HEK293T (cell line): Measurements from ENCODE around the gene CLN6.

Experiments used
- CTCF ChIA-PET: fragments of 350-600 bp; formaldehyde crosslinking; extraction: SDS; loops from one replicate; lab custom pipeline; 2021; ENCODE audit warnings: antibody characterized with exemption, inconsistent platforms; lab: Yijun Ruan, JAX
- POLR2A ChIA-PET: fragments of 350-600 bp; formaldehyde crosslinking; extraction: SDS; loops from one replicate; lab custom pipeline; 2020; ENCODE audit warnings: antibody characterized with exemption, inconsistent platforms; lab: Yijun Ruan, JAX
- DNase-seq: peaks from one replicate; pipeline ENCODE4 v3.0.0; 2012; ENCODE audit warnings: mixed read lengths; ENCODE audit errors: extremely low spot score
- ARNT ChIP-seq: fragments of 450-650 bp; IDR thresholded peaks from 2 replicates; pipeline ENCODE4 v1.6.1; 2017; ENCODE audit warnings: mild to moderate bottlenecking
- BHLHE40 ChIP-seq: fragments of 450-650 bp; IDR thresholded peaks from 2 replicates; pipeline ENCODE4 v1.6.1; 2016; ENCODE audit warnings: mild to moderate bottlenecking, moderate library complexity, borderline replicate concordance
- CTBP1 ChIP-seq: fragments of 450-650 bp; IDR thresholded peaks from 2 replicates; pipeline ENCODE4 v1.6.1; 2016; ENCODE audit warnings: borderline replicate concordance
- ELF4 ChIP-seq: fragments of 450-650 bp; IDR thresholded peaks from 2 replicates; pipeline ENCODE4 v1.6.1; 2017; ENCODE audit warnings: antibody characterized with exemption
- FOXA1 ChIP-seq: fragments of 450-650 bp; IDR thresholded peaks from 2 replicates; pipeline ENCODE4 v1.6.1; 2016; ENCODE audit warnings: mild to moderate bottlenecking
- FOXK2 ChIP-seq: fragments of 450-650 bp; IDR thresholded peaks from 2 replicates; pipeline ENCODE4 v1.6.1; 2016; ENCODE audit warnings: mild to moderate bottlenecking
- FOXM1 ChIP-seq: fragments of 450-650 bp; IDR thresholded peaks from 2 replicates; pipeline ENCODE4 v1.6.1; 2017; ENCODE audit warnings: mild to moderate bottlenecking, borderline replicate concordance
- HDGF ChIP-seq: fragments of 450-650 bp; IDR thresholded peaks from 2 replicates; pipeline ENCODE4 v1.6.1; 2017; ENCODE audit warnings: antibody characterized with exemption, borderline replicate concordance
- L3MBTL2 ChIP-seq: fragments of 450-650 bp; conservative IDR thresholded peaks from 2 replicates; pipeline ENCODE4 v1.6.1; 2016; ENCODE audit warnings: mild to moderate bottlenecking
- LEF1 ChIP-seq: fragments of 450-650 bp; IDR thresholded peaks from 2 replicates; pipeline ENCODE4 v1.6.1; 2017; ENCODE audit warnings: mild to moderate bottlenecking, borderline replicate concordance
- NFRKB ChIP-seq: fragments of 450-650 bp; IDR thresholded peaks from 2 replicates; pipeline ENCODE4 v1.6.1; 2016; ENCODE audit warnings: mild to moderate bottlenecking, moderate library complexity
- SP1 ChIP-seq: fragments of 450-650 bp; IDR thresholded peaks from 2 replicates; pipeline ENCODE4 v1.6.1; 2017
- SUZ12 ChIP-seq: fragments of 450-650 bp; IDR thresholded peaks from 2 replicates; pipeline ENCODE4 v1.6.1; 2016; ENCODE audit warnings: mild to moderate bottlenecking
- TARDBP ChIP-seq: fragments of 450-650 bp; IDR thresholded peaks from 2 replicates; pipeline ENCODE4 v1.6.1; 2016
- ZNF384 ChIP-seq: fragments of 450-650 bp; IDR thresholded peaks from 2 replicates; pipeline ENCODE4 v1.6.1; 2016
- TF ChIP-seq, protein P1 (sequence below): fragments of 450-650 bp; IDR thresholded peaks from 2 replicates; pipeline ENCODE4 v1.6.1; 2016

The CLN6 gene

DNA sequence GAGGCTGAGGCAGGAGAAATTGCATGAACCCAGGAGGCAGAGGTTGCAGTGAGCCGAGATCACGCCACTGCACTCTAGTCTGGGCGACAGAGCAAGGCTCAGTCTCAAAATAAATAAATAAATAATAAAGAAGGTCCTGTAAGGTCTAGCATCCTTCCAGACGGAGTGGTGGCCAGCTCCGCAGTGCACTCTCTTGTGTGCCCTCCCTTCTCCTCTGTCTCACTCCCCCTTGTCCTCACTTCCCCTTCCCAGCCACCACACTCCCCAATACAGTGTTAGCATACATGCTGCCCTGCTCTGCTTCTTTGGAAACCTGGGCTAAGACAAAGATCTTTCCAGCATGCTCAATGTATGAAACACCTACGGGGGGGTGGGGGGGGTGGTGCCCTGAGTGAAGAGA lies 3.4 kb upstream of the CLN6 start:
- TF ChIP-seq NFRKB (no peak), TARDBP (no peak), ELF4 (no peak), L3MBTL2 (no peak), CTBP1 (no peak)
- CTCF ChIA-PET: no interaction called here
- POLR2A ChIA-PET: no interaction called here
- no peak for DNase-seq

DNA sequence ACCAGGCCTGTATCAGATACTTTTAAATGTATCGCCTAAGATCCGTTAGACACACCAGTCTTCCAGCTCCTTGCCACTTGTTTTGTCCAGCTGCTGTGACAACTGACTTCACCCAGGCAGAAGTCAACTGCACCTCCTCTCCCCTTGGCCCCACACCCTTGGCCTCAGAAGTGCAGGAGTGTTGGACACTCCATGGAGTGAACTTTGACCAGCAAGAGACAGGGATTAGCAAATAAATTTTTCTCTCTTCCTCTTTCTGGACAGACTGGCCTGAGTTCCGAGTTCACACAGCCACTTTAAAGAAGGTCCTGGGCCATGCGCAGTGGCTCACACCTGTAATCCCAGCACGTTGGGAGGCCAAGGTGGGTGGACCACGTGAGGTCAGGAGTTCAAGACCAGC lies 2.9 kb upstream of the CLN6 start:
- CTCF ChIA-PET: no interaction called here
- POLR2A ChIA-PET: no interaction called here
- TF ChIP-seq SP1: no peak
- TF ChIP-seq, protein P1, sequence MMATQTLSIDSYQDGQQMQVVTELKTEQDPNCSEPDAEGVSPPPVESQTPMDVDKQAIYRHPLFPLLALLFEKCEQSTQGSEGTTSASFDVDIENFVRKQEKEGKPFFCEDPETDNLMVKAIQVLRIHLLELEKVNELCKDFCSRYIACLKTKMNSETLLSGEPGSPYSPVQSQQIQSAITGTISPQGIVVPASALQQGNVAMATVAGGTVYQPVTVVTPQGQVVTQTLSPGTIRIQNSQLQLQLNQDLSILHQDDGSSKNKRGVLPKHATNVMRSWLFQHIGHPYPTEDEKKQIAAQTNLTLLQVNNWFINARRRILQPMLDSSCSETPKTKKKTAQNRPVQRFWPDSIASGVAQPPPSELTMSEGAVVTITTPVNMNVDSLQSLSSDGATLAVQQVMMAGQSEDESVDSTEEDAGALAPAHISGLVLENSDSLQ: no peak
- TF ChIP-seq LEF1: no peak
- no peak for TF ChIP-seq FOXA1
- no peak for TF ChIP-seq HDGF
- no peak for TF ChIP-seq L3MBTL2
- TF ChIP-seq SUZ12: no peak
- no peak for TF ChIP-seq ZNF384
- no peak for TF ChIP-seq FOXK2
- TF ChIP-seq FOXM1: no peak
- no peak for TF ChIP-seq BHLHE40
- TF ChIP-seq ELF4: no peak
- TF ChIP-seq TARDBP: no peak
- TF ChIP-seq ARNT: no peak
- TF ChIP-seq CTBP1: no peak
- no peak for TF ChIP-seq NFRKB
- no peak for DNase-seq

DNA sequence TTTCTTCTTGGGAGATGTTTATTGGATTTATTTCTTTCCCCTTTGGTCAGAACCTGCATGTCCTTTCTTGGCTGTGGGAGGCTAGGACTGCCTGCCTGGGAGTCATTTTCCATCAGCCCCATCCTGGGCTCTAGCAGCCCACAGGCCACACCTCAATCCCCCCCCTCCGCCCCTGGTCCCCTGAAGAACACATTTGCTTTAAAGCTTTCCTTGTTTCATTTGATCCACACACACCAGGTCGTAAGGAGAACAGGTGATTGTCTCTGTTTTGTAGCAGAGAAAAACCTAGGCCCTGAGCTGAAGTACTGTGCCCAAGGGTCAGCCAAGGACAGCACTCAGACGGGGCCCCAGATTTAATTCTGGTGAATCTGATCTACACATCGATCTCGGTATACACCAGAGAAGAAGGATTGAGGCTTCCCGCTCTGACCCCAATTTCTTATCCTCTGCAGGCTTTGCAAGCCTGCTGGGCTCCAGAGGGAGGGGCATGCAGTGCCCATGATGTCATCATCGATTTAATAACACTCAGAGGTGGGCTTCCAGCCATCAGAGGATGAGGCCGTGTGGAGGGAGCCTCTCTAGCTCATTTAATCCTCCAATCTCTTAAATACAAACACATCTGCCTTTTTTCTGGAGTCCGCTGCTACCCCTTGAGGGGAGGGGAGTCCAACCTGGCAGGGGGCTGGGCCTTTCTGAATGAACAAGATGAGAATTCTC lies 1.7 kb upstream of the CLN6 start:
- DNase-seq: peak; percentile 6
- CTCF ChIA-PET: interaction anchor here (1.1 kb wide), 1 partner anchor 75 kb away, joined by 5 read pairs; no protein-coding TSS in a partner anchor
- TF ChIP-seq SUZ12: no peak
- TF ChIP-seq L3MBTL2: no peak
- no peak for TF ChIP-seq ARNT
- TF ChIP-seq SP1: no peak
- TF ChIP-seq FOXA1: no peak
- no peak for TF ChIP-seq FOXM1
- TF ChIP-seq FOXK2: no peak
- no peak for TF ChIP-seq LEF1
- TF ChIP-seq CTBP1: no peak
- no peak for TF ChIP-seq ZNF384
- TF ChIP-seq ELF4: no peak
- TF ChIP-seq, protein P1: no peak
- no peak for TF ChIP-seq TARDBP
- no peak for TF ChIP-seq BHLHE40
- TF ChIP-seq NFRKB: no peak
- no peak for TF ChIP-seq HDGF
- POLR2A ChIA-PET: interaction anchor here (0.7 to 1.1 kb wide), 2 partner anchors 40 to 177 kb away, joined by 3 to 6 read pairs; partner anchors contain the start of gene PIAS1

DNA sequence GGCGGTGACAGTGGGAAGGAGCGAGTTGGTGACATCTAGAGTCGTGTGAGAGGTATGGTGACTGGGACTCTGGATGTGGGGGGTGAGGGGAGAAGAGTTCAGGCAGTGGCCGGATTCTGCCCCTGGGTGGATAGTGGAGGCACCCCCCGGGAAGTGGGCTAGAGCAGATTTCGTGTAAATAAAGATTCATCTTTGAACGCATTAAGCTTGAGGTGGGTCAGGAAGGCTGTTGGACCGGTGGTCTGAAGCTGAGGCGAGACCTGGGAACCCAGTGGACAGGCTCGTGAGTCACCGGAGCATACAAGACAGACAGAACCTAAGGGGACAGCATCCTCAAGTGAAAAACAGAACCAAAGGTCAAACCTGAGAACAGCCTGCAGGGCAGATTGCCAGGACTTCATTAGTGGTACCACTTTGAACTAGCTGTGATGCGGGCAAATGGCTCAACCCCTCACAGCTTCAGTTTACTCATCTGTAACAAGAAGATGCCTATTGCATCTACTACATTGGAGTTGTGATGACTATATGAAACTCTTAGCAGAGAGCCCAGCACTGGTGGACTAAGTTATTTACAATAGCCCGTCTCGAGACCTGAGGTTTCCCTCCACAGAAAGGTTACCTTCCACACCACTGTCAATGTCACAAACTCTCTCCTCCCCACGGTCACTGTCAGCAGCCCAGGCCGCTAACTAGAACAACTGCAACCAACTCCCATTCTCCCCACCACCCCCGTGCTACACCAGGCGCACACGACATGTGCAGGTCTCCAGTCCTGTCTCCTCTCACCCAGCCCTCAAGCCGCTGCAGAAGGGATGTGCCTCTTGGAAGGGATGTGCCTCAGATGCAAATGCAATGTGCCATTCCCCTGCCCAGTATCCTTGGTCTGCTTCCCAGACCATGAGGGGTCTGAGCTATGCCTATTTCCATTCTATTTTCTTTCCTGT lies 901 bp upstream of the CLN6 start:
- ChIA-PET CTCF (interaction anchor here (1.1 kb wide), 1 partner anchor 76 kb away, joined by 5 read pairs; no protein-coding TSS in a partner anchor), POLR2A (interaction anchor here (1.0 to 3.2 kb wide), 4 partner anchors 10 to 47 kb away, joined by 3 to 14 read pairs (median 4); partner anchors contain the start of gene FEM1B)
- peak; percentile 4 for DNase-seq
- TF ChIP-seq FOXM1 (no peak), NFRKB (no peak), FOXA1 (no peak), CTBP1 (no peak), ZNF384 (no peak), FOXK2 (no peak), SP1 (no peak), ELF4 (no peak), LEF1 (no peak), SUZ12 (no peak), BHLHE40 (no peak), TARDBP (no peak), HDGF (no peak), L3MBTL2 (no peak)
- TF ChIP-seq, protein P1: no peak

DNA sequence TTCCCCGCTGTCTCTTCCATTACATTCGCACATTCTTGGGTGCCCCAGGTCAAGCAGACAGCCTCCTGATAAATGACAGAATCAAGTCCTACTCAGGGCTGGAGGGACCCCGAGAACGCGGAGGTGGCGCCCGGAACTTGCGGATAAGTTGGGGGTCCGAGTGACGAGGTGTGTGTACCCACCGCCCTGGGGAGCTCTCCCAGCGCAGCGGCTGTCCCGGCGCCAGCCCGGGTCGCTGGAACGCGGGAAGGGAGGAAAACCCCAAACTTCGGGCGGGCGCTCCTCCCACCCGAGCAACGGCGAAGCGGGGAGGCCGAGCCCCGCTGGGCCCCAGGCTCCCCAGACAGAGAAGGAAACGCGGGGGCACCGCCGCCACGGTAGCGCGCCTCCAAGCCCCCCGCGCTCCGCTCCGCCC lies 550 bp downstream of the CLN6 start:
- DNase-seq: no peak
- ChIA-PET POLR2A (interaction anchor here (0.9 to 3.2 kb wide), 7 partner anchors 10 to 261 kb away, joined by 3 to 14 read pairs (median 3); partner anchors contain the start of gene FEM1B), CTCF (interaction anchor here (0.6 kb wide), 1 partner anchor 200 kb away, joined by 3 read pairs; no protein-coding TSS in a partner anchor)
- TF ChIP-seq LEF1 (no peak), L3MBTL2 (peak; percentile 88), TARDBP (no peak)
